ENCODE data around the gene LAMTOR5. TPM values are rescaled to one million over a fixed set of nuclear protein-coding genes. Genes with fewer than 3 reads are reported as not detected.
"Not testable (repeated sequence)": the region's sequence is repeated elsewhere in the genome, so short reads cannot be mapped to it uniquely, and the experiment has no call there.

The LAMTOR5 gene
- total RNA-seq = 159 TPM

GRCh38 chr1:110407260-110408210 is at the start of gene LAMTOR5:
Gene LAMTOR5, minus strand, starts transcription at chr1:110407694. Its CDS starts 74 bp downstream, at chr1:110407620.
- DNase-seq (ENCODE audit: low spot score) = peak; percentile 96

DNA sequence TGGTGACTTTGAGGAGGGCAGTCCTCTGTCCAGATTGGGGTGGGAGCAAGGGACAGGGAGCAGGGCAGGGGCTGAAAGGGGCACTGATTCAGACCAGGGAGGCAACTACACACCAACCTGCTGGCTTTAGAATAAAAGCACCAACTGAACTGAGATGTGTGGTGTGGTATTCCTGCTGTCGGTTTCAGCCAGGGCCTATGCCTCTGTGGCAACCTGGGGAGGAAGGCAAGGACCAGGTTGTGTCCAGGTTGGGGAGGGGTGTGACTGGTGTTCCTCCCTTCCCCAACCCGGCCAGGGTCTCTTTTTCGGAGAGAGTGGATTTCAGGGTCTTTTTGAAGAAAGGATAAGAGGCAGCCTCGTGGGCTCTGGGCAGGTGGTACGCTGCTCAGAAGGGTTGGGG is 49.7 kb upstream of the LAMTOR5 start:
- DNase-seq (ENCODE audit: low spot score) = no peak

DNA sequence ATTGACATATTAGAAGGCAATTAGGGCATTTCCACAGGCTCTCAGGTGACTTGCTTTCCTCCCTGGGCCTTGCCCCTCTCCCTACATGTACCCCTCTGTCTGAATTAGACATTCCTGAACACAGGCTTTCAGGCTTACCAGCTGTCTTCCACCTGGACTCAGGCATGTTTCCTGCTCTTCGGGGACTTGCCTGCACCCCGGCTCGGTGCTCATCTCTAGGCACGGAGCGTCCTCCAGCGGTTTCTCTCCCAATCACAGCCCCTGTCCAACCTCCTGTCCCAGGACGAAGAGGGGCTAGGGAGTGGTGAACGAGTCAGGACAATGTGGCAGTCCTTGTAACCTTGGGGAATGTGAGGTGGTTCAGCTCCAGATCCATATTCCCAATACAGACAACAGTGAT is 47.7 kb upstream of the LAMTOR5 start:
- DNase-seq (ENCODE audit: low spot score) = no peak

- DNase-seq (ENCODE audit: low spot score) = no peak
Measured at GRCh38 chr1:110454328-110454727, 46.8 kb upstream of the LAMTOR5 start.

- DNase-seq (ENCODE audit: low spot score) = no peak
Measured at GRCh38 chr1:110453829-110454228, 46.3 kb upstream of the LAMTOR5 start.

GRCh38 chr1:110452330-110452729 is 44.8 kb upstream of the LAMTOR5 start:
- no peak for DNase-seq (ENCODE audit: low spot score)

DNA sequence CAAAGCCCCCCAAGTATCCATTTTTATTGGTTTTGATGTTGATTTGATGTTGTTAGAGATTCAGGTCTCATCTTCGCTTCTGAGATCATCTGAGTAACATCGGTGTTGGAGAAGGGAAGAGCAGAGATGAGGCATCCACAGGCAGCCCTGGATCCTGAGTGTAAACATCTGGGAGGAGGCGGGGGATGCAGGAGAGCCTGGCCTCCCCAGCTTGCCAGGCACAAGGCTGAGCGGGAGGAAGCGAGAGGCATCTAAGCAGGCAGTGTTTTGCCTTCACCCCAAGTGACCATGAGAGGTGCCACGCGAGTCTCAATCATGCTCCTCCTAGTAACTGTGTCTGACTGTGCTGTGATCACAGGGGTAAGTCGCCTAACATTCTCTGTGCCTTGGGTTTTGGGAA is 43.4 kb upstream of the LAMTOR5 start, which contains the start of gene PROK1:
Gene PROK1 (plus strand): TSS at position 221 of the 400 bp plus-strand sequence. CDS start 68 bp downstream, at position 289.
- DNase-seq (ENCODE audit: low spot score) = no peak

DNA sequence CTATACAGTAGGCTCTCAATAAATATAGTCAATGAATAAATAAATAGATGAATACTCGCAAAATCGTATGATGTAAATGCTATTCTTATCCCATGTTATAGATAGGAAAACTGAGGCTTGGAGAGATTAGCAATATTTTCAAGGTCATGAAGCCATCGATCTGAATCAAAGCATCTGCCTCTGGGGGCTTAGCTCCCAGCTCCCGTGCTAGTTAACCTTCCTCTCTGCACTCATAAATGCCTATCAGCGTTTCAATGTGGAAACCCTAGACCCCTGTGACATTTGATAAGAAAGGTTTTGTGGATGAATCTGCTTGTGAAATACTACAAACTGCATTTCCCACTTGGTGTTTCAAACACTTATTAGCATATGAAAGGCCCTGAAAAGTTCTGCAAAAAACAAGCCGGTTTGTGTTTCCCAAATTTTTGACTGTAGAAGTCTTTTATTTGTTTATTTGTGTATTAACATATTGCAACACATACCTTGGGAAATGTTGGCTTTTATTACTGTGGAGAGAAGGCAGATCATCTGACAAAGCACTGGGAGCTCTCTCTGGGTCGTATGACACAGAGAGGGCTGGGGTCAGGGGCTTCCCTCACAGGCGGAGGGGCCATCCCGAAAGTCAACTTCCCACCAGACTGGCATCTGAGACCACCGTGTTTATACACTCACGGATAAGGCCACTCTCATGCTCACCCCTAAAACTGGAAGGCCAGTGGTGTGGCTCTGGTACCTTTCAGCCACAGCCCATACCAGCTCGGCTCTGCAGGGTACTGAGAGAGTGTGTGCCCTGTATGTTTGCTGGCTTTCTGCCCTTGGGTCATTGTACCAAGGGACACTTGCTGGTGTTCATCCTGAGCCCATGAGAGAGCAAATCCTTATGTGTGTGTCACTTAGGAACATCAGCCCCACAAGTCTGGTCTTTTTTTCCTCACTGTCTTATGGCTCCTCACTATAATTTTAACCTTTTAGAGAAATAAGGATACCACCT is 42.5 kb upstream of the LAMTOR5 start:
- no peak for DNase-seq (ENCODE audit: low spot score)

DNA sequence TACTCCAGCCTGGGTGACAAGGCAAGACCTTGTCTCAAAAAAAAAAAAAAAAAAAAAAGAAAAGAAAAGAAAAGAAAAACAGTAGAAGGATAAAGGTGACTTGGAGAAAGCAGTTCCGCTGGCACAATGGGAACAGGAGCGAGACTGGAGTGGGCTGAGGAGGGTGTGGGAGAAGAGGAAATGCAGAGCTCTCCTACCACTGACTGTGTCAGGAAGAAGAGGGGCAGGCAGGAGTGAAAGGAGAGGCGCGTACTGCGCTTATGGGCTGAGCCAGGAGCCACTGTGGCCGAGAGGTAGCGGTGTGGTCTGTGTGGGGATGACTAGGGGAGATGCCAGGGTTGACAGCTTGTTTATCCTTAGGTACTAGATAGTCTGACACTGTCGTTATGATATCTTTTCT is 37.1 kb upstream of the LAMTOR5 start:
- no peak for DNase-seq (ENCODE audit: low spot score)

- no peak for DNase-seq (ENCODE audit: low spot score)
Measured at GRCh38 chr1:110443451-110443850, 36.0 kb upstream of the LAMTOR5 start.

- no peak for DNase-seq (ENCODE audit: low spot score)
Measured at GRCh38 chr1:110441888-110442287, 34.4 kb upstream of the LAMTOR5 start.

- DNase-seq (ENCODE audit: low spot score) = no peak
Measured at GRCh38 chr1:110440877-110441276, 33.4 kb upstream of the LAMTOR5 start.

GRCh38 chr1:110439873-110440272 is 32.4 kb upstream of the LAMTOR5 start:
- not testable (repeated sequence) for DNase-seq (ENCODE audit: low spot score)

GRCh38 chr1:110438893-110439292 is 31.4 kb upstream of the LAMTOR5 start:
- no peak for DNase-seq (ENCODE audit: low spot score)

GRCh38 chr1:110437645-110438299 is 30.3 kb upstream of the LAMTOR5 start:
- DNase-seq (ENCODE audit: low spot score) = not testable (repeated sequence)

GRCh38 chr1:110436635-110437034 is 29.1 kb upstream of the LAMTOR5 start:
- DNase-seq (ENCODE audit: low spot score) = no peak

DNA sequence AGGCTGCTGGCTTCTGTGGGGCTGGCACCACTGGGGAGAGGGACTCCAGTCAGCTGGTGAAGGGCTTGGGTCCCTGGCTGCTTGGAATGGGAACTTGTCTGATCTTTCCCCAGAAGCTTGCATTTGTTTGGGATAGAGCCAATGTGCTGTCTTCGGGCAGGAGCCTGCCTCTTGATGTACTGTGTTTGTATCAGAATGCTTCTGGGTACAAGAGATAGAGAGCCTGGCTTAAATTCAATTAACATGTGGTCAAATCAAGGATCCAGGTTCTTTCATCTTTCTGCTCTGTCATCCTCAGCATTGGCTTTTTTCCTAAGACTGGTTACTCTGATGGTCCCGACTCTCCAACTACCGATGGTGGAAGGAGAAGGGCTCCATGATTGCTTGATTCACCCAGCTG is 27.5 kb upstream of the LAMTOR5 start:
- no peak for DNase-seq (ENCODE audit: low spot score)

GRCh38 chr1:110433803-110434202 is 26.3 kb upstream of the LAMTOR5 start:
- no peak for DNase-seq (ENCODE audit: low spot score)

DNA sequence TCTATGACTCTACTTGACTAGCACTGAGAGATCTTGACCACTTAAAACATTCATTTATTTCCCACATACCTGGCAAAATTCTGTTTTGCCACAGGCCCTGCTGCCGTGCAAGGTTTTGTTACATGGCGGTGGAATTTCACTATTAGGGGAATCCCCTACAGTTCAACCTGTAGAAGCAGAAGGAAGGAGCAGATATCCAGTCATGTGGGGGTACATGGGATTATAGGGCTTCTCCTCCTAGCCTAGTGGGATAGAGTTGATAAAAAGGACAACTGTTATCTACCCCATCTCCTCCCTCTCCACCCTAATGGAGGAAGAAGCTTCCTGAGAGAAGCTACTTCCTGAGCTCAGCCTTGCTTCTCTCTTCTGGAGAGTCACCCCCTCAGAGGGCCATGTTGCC is 25.7 kb upstream of the LAMTOR5 start:
- no peak for DNase-seq (ENCODE audit: low spot score)

DNA sequence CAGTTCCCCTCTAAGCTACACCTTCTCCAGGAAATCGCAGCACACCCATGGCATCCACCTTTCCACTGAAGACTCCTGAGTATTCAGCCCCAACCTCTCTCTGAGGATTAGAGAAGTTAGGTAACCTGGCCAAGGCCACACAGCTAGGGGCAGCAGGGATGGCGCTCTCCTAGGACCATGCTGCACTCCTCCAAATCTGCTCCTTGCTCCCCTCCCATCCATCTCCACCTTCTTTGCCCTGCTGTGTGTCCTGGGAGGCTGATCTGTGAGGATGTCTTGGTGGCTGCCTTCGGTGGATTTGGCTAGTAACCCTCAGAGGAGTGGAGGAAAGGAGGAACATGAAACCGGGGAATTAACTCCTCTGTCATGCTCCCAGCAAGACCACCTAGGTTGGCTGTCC is 23.4 kb upstream of the LAMTOR5 start:
- DNase-seq (ENCODE audit: low spot score) = no peak

DNA sequence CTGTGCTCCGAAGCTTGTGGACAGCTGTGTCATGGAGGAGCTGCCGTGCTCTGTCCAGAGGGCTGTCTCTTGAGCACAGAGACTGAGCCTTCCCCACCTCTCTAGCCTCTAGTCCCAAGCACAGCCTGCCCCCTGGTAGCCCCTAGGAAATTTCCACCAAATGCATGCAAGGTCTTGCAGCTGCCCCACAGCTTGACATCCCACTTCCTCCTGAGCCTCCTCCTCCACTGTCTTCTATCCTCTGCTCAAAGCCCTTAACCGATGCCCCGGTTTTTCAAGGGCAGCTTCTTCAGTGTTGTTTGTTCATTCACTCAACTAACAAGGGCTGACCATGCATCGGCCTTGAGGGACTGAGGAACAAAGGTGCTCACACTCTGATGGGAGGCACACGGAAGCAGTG is 22.9 kb upstream of the LAMTOR5 start:
- DNase-seq (ENCODE audit: low spot score) = no peak

DNA sequence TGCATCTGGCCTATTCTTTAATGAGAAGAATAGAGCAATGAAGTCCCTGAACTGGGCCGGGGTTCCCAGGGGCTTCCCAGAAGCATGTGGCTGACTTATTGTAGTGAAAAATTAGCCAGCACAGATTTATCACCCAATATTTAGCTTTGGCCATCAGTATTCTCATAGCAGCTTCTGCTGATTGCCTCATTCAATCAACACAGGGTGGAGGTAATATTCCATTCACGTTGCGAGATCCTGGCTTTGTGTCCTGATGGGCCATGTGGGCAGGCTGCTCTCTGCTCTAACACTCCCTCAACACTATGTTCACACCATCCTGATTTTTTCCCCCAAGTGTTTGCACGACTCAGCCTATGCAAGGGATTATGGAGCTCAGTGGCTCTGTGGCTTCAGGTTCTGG is 21.5 kb upstream of the LAMTOR5 start:
- no peak for DNase-seq (ENCODE audit: low spot score)
